Measurements from ENCODE around the gene CRY2. TPM values are rescaled to one million over a fixed set of nuclear protein-coding genes. Genes with fewer than 3 reads are reported as not detected.

CRY2 gene
- polyA plus RNA-seq, 2 of the 4 experiments (the other 2 are of a cell fraction) = 3.2 to 4.1 TPM

DNA sequence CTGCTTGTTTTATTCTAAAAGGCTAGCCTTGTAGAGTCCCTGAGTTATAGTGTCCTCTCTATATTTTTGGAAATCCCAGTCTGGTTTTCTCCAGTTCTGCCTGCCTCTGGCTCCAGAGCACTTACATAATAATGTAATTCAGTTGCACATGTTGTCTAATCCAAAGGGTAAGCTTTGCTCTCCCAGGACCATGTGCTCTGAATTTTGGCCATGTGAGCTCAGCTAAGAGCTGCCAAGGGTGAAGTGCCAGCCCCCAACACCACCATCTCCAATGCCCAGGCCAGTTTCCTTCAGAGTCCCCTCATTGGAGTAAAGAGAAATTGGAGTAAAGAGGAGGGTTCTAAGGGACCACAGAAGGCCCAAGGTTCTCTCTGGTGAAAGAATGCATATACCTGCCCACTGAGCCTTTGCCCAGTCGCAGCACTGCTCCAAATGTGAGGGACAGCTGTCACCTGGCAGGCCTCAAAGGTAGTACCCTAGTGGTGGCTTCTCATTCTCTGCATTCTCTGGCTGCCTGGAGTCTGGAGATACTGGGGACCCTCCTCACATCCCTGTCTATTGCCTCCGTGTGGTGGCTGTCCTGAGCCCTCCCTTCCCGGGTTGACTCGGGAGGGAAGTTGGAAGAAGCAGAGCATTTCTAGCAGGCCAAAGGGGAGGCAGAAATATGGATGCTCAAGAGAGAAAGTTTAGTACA lies 4.9 kb downstream of the CRY2 start:
- POLR2A ChIA-PET = no interaction called here
- CTCF ChIA-PET = interaction anchor here (1.0 to 1.7 kb wide), 3 partner anchors 10 to 154 kb away, joined by 3 to 6 read pairs (median 3); no protein-coding TSS in a partner anchor
- no peak overlapping the region for H3K4me3 ChIP-seq
- FAIRE-seq (no peak), ATAC-seq (no peak), DNase-seq (ENCODE audit: low read depth in 1 of 2, low spot score in 1 of 2) (no peak)
- peaks cover 8% of the 10 kb centered on the region; the same call in 2 of the 3 replicates for H3K4me1 ChIP-seq
- H3K4me2 ChIP-seq = no peak overlapping the region
- no peak overlapping the region for H3K27ac ChIP-seq
- no peaks in the 10 kb centered on the region for H3K9me3 ChIP-seq
- TF ChIP-seq, protein P1, sequence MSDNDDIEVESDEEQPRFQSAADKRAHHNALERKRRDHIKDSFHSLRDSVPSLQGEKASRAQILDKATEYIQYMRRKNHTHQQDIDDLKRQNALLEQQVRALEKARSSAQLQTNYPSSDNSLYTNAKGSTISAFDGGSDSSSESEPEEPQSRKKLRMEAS (IDR thresholded peaks at IDR 0.05) = no peak
- TF ChIP-seq PHF8 (IDR thresholded peaks at IDR 0.05; ENCODE audit: borderline replicate concordance, low read depth) (no peak), FOSL2 (IDR thresholded peaks at IDR 0.05) (no peak), FOSL2 (CRISPR knock-in tag; IDR thresholded peaks at IDR 0.05) (no peak), BHLHE40 (IDR thresholded peaks at IDR 0.05; ENCODE audit: low read depth, low read length) (no peak), ESRRA (IDR thresholded peaks at IDR 0.05; ENCODE audit: borderline replicate concordance, low read length) (no peak), KDM1A (IDR thresholded peaks at IDR 0.05; ENCODE audit: low read depth) (no peak), HOXB5 (CRISPR knock-in tag; IDR thresholded peaks at IDR 0.05) (no peak), RNF2 (IDR thresholded peaks at IDR 0.05; ENCODE audit: borderline replicate concordance, low read depth) (no peak)
- TF ChIP-seq, protein P2, sequence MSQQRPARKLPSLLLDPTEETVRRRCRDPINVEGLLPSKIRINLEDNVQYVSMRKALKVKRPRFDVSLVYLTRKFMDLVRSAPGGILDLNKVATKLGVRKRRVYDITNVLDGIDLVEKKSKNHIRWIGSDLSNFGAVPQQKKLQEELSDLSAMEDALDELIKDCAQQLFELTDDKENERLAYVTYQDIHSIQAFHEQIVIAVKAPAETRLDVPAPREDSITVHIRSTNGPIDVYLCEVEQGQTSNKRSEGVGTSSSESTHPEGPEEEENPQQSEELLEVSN (IDR thresholded peaks at IDR 0.05; ENCODE audit: borderline replicate concordance, low read depth) = no peak
- TF ChIP-seq, protein P3, sequence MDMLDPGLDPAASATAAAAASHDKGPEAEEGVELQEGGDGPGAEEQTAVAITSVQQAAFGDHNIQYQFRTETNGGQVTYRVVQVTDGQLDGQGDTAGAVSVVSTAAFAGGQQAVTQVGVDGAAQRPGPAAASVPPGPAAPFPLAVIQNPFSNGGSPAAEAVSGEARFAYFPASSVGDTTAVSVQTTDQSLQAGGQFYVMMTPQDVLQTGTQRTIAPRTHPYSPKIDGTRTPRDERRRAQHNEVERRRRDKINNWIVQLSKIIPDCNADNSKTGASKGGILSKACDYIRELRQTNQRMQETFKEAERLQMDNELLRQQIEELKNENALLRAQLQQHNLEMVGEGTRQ (IDR thresholded peaks at IDR 0.05) = no peak
- TF ChIP-seq, protein P4, sequence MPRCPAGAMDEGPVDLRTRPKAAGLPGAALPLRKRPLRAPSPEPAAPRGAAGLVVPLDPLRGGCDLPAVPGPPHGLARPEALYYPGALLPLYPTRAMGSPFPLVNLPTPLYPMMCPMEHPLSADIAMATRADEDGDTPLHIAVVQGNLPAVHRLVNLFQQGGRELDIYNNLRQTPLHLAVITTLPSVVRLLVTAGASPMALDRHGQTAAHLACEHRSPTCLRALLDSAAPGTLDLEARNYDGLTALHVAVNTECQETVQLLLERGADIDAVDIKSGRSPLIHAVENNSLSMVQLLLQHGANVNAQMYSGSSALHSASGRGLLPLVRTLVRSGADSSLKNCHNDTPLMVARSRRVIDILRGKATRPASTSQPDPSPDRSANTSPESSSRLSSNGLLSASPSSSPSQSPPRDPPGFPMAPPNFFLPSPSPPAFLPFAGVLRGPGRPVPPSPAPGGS (IDR thresholded peaks at IDR 0.05) = no peak
- 96% methylated on average over 4 of the region's 4 CpGs for WGBS (ENCODE audit: missing lambda C conversion rate)

DNA sequence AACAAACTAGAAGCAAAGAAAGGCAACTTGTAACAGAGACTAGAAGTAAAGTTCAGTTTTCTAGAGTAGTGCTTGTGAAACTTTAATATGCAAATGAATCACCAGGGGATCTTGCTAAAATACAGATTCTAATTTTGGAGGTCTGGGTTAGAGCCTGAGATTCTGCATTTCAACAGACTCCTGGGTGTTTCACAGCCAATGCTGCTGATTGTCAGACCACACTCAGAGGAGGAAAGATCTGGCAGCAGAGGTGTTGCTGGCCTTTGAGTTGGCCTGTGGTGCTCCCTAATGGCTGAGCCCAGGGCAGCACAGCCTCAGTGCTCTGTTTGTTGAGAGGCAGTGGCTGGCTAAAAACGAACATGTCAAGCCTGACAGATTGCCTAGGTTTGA lies 5.4 kb downstream of the CRY2 start:
- no peak for DNase-seq (ENCODE audit: low read depth in 1 of 2, low spot score in 1 of 2)
- ChIA-PET CTCF (interaction anchor here (0.8 to 10.0 kb wide), 3 partner anchors 20 to 154 kb away, joined by 3 to 67 read pairs (median 3); no protein-coding TSS in a partner anchor), POLR2A (no interaction called here)
- Histone ChIP-seq H3K27ac (no peak overlapping the region), H3K4me2 (no peak overlapping the region), H3K4me3 (no peak overlapping the region), H3K9me3 (no peaks in the 10 kb centered on the region), H3K4me1 (peaks cover 8% of the 10 kb centered on the region; the same call in 2 of the 3 replicates)
- WGBS (ENCODE audit: missing lambda C conversion rate) = 10% methylated on average over 1 of the region's 1 CpG
- no peak for FAIRE-seq
- no peak for ATAC-seq
- TF ChIP-seq RNF2 (IDR thresholded peaks at IDR 0.05; ENCODE audit: borderline replicate concordance, low read depth) (no peak), MYC (IDR thresholded peaks at IDR 0.05; ENCODE audit: borderline replicate concordance, low read length) (no peak), BHLHE40 (IDR thresholded peaks at IDR 0.05; ENCODE audit: low read depth, low read length) (no peak), POLR2AphosphoS2 (conservative IDR thresholded peaks at IDR 0.05; ENCODE audit: low read length) (no peak), CHD2 (IDR thresholded peaks at IDR 0.05; ENCODE audit: low read length, partially characterized antibody) (no peak), CHD4 (IDR thresholded peaks at IDR 0.05; ENCODE audit: borderline replicate concordance) (no peak)
- TF ChIP-seq, protein P5, sequence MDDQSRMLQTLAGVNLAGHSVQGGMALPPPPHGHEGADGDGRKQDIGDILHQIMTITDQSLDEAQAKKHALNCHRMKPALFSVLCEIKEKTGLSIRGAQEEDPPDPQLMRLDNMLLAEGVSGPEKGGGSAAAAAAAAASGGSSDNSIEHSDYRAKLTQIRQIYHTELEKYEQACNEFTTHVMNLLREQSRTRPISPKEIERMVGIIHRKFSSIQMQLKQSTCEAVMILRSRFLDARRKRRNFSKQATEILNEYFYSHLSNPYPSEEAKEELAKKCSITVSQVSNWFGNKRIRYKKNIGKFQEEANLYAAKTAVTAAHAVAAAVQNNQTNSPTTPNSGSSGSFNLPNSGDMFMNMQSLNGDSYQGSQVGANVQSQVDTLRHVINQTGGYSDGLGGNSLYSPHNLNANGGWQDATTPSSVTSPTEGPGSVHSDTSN (IDR thresholded peaks at IDR 0.05) = no peak
- TF ChIP-seq, protein P1 (IDR thresholded peaks at IDR 0.05) = no peak
- TF ChIP-seq, protein P3 (IDR thresholded peaks at IDR 0.05) = no peak

All from A549 (cell line).